Gastroesophageal sphincter (tissue), 2 donors: Measurements from ENCODE around the gene LEMD1.

ENCODE experiments used
- POLR2A ChIP-seq, 2 donors: fragments of 450-650 bp; IDR thresholded peaks; one replicate each; pipeline ENCODE4 v1.6.1; 2017; ENCODE audit warnings: antibody characterized with exemption in 2 of 2, mild to moderate bottlenecking in 2 of 2, moderate library complexity in 1 of 2
- POLR2AphosphoS5 ChIP-seq: sonication (generic); formaldehyde crosslinking; IDR thresholded peaks from one replicate; pipeline ENCODE4 v1.6.1; 2017; ENCODE audit warnings: antibody characterized with exemption

- TF ChIP-seq POLR2AphosphoS5 (no peak), POLR2A (IDR thresholded peaks at IDR 0.05) (no peak)
Measured at GRCh38 chr1:205395616-205396015, 26.2 kb downstream of the LEMD1 start.
